NT2/D1 (cell line): Measurements from ENCODE around the gene OR14A2.

Experiments
- YY1 ChIP-seq: IDR thresholded peaks from 2 replicates; pipeline ENCODE4 v1.6.1; 2011; ENCODE audit not compliant: insufficient read length, insufficient read depth
- ZNF274 ChIP-seq: IDR thresholded peaks from 2 replicates; pipeline ENCODE4 v1.6.1; 2011; ENCODE audit warnings: mild to moderate bottlenecking, low read depth, low read length

DNA sequence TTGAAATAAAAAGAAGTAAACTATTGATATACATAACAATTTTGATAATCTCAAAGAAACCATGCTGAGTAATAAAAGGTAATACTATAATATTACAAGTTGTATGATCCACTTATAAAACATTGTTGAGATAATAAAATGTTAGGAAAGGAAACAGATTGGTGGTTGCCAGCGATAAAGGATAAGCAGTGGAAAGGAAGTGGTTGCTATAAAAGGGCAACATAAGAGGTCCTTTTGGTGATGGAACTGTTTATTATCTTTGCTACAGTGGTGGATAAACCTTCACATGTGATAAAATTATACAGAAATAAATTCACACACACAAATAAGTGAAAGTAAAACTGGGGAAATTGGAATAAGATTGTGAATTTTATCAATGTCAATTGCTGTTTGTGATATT is 46.6 kb downstream of the OR14A2 start:
- TF ChIP-seq YY1 (no peak), ZNF274 (no peak)
